Measurements from ENCODE around the gene FUT8.

GRCh38 chr14:65686761-65687160 lies 274.2 kb downstream of the FUT8 start:
- TF ChIP-seq YY1 (IDR thresholded peaks at IDR 0.05) (no peak), SP1 (IDR thresholded peaks at IDR 0.05) (no peak), MAX (IDR thresholded peaks at IDR 0.05) (no peak), REST (IDR thresholded peaks at IDR 0.05) (no peak), HNF4G (IDR thresholded peaks at IDR 0.05) (no peak), GABPA (IDR thresholded peaks at IDR 0.05 in 1 of 2, conservative IDR thresholded peaks at IDR 0.05 in 1 of 2) (no peak), NR2F2 (IDR thresholded peaks at IDR 0.05) (no peak), FOXA1 (IDR thresholded peaks at IDR 0.05) (no peak), EGR1 (IDR thresholded peaks at IDR 0.05; ENCODE audit: low read depth in 2 of 2) (no peak), JUND (IDR thresholded peaks at IDR 0.05) (no peak), RXRA (IDR thresholded peaks at IDR 0.05) (no peak)
- TF ChIP-seq, protein P1, sequence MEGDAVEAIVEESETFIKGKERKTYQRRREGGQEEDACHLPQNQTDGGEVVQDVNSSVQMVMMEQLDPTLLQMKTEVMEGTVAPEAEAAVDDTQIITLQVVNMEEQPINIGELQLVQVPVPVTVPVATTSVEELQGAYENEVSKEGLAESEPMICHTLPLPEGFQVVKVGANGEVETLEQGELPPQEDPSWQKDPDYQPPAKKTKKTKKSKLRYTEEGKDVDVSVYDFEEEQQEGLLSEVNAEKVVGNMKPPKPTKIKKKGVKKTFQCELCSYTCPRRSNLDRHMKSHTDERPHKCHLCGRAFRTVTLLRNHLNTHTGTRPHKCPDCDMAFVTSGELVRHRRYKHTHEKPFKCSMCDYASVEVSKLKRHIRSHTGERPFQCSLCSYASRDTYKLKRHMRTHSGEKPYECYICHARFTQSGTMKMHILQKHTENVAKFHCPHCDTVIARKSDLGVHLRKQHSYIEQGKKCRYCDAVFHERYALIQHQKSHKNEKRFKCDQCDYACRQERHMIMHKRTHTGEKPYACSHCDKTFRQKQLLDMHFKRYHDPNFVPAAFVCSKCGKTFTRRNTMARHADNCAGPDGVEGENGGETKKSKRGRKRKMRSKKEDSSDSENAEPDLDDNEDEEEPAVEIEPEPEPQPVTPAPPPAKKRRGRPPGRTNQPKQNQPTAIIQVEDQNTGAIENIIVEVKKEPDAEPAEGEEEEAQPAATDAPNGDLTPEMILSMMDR (IDR thresholded peaks at IDR 0.05; ENCODE audit: low read depth, low read length, missing input control) = no peak
- TF ChIP-seq, protein P2, sequence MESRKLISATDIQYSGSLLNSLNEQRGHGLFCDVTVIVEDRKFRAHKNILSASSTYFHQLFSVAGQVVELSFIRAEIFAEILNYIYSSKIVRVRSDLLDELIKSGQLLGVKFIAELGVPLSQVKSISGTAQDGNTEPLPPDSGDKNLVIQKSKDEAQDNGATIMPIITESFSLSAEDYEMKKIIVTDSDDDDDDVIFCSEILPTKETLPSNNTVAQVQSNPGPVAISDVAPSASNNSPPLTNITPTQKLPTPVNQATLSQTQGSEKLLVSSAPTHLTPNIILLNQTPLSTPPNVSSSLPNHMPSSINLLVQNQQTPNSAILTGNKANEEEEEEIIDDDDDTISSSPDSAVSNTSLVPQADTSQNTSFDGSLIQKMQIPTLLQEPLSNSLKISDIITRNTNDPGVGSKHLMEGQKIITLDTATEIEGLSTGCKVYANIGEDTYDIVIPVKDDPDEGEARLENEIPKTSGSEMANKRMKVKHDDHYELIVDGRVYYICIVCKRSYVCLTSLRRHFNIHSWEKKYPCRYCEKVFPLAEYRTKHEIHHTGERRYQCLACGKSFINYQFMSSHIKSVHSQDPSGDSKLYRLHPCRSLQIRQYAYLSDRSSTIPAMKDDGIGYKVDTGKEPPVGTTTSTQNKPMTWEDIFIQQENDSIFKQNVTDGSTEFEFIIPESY (IDR thresholded peaks at IDR 0.05) = no peak
- TF ChIP-seq, protein P3, sequence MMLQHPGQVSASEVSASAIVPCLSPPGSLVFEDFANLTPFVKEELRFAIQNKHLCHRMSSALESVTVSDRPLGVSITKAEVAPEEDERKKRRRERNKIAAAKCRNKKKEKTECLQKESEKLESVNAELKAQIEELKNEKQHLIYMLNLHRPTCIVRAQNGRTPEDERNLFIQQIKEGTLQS (IDR thresholded peaks at IDR 0.05) = no peak

Measured in liver (tissue), 3 donors.